SJCRH30 (cell line): ENCODE measurements around the gene FSTL1. TPM values are rescaled to one million over a fixed set of nuclear protein-coding genes. Genes with fewer than 3 reads are reported as not detected.
"Not testable (repeated sequence)": the region's sequence is repeated elsewhere in the genome, so short reads cannot be mapped to it uniquely, and the experiment has no call there.

Experiments
- DNase-seq, 2 experiments: peaks; one replicate each; pipeline ENCODE4 v3.0.0-alpha.2; 2015 to 2020
- H3K27ac ChIP-seq: fragments of 250-450 bp; sonication (Bioruptor Pico); 2 replicates; pipeline ENCODE4 v1.5.1; 2020; ENCODE audit warnings: mild to moderate bottlenecking, moderate library complexity
- H3K27me3 ChIP-seq: fragments of 250-450 bp; sonication (Bioruptor Pico); 2 replicates; pipeline ENCODE4 v1.5.1; 2020; ENCODE audit warnings: mild to moderate bottlenecking, moderate library complexity
- H3K36me3 ChIP-seq: fragments of 250-450 bp; sonication (Bioruptor Pico); 2 replicates; pipeline ENCODE4 v1.5.1; 2020; ENCODE audit warnings: mild to moderate bottlenecking, moderate library complexity
- H3K4me1 ChIP-seq: fragments of 250-450 bp; sonication (Bioruptor Pico); 2 replicates; pipeline ENCODE4 v1.5.1; 2020; ENCODE audit warnings: mild to moderate bottlenecking, moderate library complexity
- H3K4me3 ChIP-seq: fragments of 250-450 bp; sonication (Bioruptor Pico); 2 replicates; pipeline ENCODE4 v1.5.1; 2020; ENCODE audit warnings: mild to moderate bottlenecking, moderate library complexity
- H3K9me3 ChIP-seq: fragments of 250-450 bp; sonication (Bioruptor Pico); replicated peaks from 2 replicates; pipeline ENCODE4 v1.5.1; 2020; ENCODE audit warnings: mild to moderate bottlenecking, moderate library complexity
- total RNA-seq: library from RNA; depleted of rRNA; stranded (reverse); fragments of >200 nt; shearing (Covaris generic); gene quantifications from 2 replicates; pipeline ENCODE4 v1.2.3, GENCODE V29; 2014

FSTL1 gene
- total RNA-seq, 1 experiment from 2014 or later, result 164 TPM

DNA sequence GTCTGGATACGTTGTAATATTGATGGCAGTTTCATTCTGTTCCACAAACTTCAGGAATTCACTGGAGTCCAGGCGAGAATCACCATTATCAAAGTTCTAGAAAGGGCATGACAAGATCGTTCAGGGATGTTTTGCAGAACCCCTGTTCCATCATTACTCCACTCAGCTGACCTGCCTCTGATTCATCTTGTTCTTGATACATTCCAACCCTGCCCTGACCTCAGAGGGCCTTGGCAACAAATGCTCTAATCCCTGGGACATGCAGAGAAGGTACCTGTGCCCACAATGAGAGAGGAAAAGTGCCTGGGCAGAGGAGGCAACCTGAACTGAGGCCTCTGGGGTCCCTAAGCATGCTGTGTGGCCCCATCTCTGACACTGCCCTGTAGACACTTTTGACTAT lies 45.9 kb downstream of the FSTL1 start:
- no peak for DNase-seq
- Histone ChIP-seq H3K27me3 (no peaks in the 10 kb centered on the region), H3K4me3 (no peak overlapping the region), H3K4me1 (no peaks in the 10 kb centered on the region), H3K9me3 (no peaks in the 10 kb centered on the region), H3K27ac (no peak overlapping the region), H3K36me3 (peaks cover 75% of the 10 kb centered on the region)

DNA sequence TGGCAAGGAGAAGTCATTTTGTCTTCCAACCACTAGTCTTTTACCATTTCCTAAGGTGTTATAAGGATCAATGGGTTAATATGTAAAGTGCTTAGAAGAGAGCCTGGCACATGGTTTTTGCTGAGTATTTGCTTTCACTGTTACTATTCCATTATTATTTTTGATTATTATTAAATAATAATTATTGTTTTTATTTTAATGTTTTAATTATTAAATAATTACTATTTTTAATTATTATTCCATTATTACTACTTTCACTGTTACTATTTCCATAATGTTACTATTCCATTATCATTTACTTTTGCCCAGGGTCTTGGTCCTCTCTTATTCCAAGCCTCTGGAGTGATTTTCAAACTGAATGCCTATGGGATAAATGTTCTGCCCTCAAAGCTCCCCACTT lies 48.5 kb downstream of the FSTL1 start:
- DNase-seq, result no peak
- H3K9me3 ChIP-seq, result no peaks in the 10 kb centered on the region
- H3K27ac ChIP-seq, result no peak overlapping the region
- H3K27me3 ChIP-seq, result no peaks in the 10 kb centered on the region
- H3K36me3 ChIP-seq, result peaks cover 80% of the 10 kb centered on the region
- no peaks in the 10 kb centered on the region for H3K4me1 ChIP-seq
- no peak overlapping the region for H3K4me3 ChIP-seq

DNA sequence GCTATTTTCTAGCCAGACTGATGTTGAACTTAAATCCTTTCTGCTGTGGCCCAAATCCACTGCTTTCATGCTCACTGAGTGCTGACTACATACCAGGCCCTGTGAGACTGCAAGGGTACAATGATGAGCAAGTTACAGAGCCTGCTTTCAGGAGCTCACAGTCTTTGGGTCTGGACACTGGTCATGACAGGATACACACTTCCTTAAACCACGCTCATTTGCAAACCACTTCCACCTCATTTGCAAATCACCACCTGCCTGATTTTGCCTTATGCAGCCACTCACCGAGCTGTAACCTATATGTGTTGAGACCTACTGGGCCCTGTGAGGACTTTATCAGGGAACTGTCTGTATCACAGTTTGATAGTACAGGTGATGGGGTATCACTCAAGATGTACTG lies 51.4 kb downstream of the FSTL1 start:
- H3K4me1 ChIP-seq, result no peaks in the 10 kb centered on the region
- peaks cover 78% of the 10 kb centered on the region for H3K36me3 ChIP-seq
- H3K9me3 ChIP-seq, result no peaks in the 10 kb centered on the region
- DNase-seq, result no peak
- no peak overlapping the region for H3K4me3 ChIP-seq
- no peak overlapping the region for H3K27ac ChIP-seq
- no peaks in the 10 kb centered on the region for H3K27me3 ChIP-seq

DNA sequence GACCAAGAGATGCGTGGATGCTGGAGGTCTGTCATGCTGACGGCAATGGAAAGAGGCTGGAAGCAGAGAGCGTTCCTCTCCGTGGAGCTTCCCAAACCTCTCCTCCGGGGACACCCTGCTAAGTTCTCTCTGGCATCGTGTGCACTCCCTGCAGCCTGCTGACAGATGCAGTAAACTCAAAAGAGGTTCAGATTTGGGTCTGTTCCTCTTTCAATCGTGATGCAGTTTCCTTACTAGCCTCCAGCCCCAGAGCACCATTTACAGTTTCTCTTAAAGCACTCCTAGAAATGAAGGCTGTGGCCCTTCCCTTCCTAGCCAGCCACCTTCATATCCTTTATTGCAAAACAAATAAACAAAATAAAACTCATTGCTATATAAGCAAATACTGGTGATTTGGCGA lies 54.3 kb downstream of the FSTL1 start:
- Histone ChIP-seq H3K27me3 (no peaks in the 10 kb centered on the region), H3K4me3 (no peak overlapping the region), H3K36me3 (peaks cover 56% of the 10 kb centered on the region), H3K9me3 (no peaks in the 10 kb centered on the region), H3K4me1 (no peaks in the 10 kb centered on the region), H3K27ac (no peak overlapping the region)
- no peak for DNase-seq

DNA sequence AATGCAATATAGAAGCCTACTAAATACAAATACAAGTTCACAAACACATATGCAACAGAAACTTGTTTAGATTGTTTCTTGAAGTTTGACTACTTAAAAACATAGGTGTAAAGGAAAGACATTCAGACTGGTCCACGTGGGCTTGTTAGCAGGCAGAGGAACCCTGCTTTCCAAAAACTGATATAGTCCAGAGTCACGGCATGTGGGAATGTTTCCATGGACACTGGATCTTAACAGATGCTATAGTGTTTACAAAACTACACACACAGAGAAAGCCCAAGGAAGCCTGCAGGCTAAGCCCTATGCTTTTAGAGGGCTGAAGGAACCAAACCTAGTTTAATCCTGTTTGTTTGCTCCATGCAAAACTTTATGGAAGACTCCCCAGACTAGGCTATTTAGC lies 56.4 kb downstream of the FSTL1 start:
- no peak for DNase-seq
- Histone ChIP-seq H3K9me3 (no peaks in the 10 kb centered on the region), H3K36me3 (peaks cover 39% of the 10 kb centered on the region), H3K27ac (no peak overlapping the region), H3K27me3 (no peaks in the 10 kb centered on the region), H3K4me1 (no peaks in the 10 kb centered on the region), H3K4me3 (no peak overlapping the region)

DNA sequence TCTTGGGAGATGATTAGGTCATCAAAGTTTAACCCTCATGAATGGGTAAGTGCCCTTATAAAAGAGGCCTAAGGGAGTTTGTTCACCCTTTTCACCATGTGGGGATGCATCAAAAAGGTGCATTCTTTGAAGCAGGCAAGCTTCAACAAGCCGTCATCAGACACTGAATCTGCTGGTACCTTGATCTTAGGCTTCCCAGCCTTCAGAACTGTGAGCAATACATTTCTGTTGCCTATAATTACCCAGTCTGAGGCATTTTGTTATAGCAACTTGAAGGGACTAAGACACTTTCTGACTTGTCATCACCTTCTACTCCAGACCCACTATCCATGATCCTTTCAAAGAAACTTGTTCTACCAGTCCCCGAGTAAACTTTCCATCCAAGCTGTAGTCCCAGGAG lies 57.0 kb downstream of the FSTL1 start:
- Histone ChIP-seq H3K27me3 (no peaks in the 10 kb centered on the region), H3K4me1 (no peaks in the 10 kb centered on the region), H3K4me3 (no peak overlapping the region), H3K27ac (no peak overlapping the region), H3K9me3 (no peaks in the 10 kb centered on the region), H3K36me3 (peaks cover 34% of the 10 kb centered on the region)
- DNase-seq, result no peak

DNA sequence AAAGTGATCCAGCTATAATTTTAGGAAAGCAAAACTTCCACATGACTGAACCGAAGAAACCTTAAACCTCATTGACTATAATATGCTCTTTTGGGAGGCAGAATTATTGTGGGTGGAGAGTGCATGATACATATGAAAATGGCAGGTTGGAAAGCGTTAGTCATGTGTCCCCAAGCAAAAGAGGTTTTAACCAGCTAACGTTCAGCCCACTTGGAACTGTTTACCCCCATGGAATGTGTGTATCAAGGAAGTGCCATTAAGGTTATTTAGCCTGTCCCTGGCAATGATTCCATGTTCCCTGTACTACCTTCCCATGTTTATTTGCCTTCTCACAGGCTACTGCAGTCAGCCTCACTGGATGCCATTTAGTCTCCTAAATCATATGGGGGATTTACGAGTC lies 57.5 kb downstream of the FSTL1 start:
- H3K4me1 ChIP-seq, result no peaks in the 10 kb centered on the region
- H3K27ac ChIP-seq, result no peak overlapping the region
- peaks cover 29% of the 10 kb centered on the region for H3K36me3 ChIP-seq
- no peaks in the 10 kb centered on the region for H3K27me3 ChIP-seq
- no peaks in the 10 kb centered on the region for H3K9me3 ChIP-seq
- no peak overlapping the region for H3K4me3 ChIP-seq
- no peak for DNase-seq

DNA sequence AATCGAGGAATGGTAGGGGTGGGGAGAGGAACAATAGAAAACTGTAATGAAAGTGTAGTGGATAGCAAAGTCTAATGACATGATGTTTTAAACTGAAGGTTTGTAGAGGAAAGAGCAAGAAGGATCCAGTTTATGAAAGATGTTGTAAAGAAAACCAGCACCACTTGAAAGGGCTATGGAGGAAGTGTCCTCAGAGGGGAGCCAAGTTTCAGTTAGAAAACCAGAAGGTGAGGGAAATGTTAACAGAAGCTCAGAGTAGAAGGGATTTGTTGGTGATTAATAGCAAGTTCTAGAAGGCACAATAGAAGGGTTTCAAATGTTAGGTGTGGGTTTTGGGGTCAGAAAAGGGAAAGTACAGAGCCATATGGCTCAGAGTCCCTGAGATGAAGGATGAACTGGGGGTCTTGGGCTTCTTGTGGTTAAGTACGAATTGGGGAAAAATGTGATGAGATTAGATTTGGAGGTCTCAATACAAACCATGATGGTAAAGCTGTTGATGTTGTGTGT lies 67.8 kb downstream of the FSTL1 start:
- no peak overlapping the region for H3K27ac ChIP-seq
- no peak overlapping the region for H3K4me3 ChIP-seq
- H3K4me1 ChIP-seq, result no peaks in the 10 kb centered on the region
- no peaks in the 10 kb centered on the region for H3K36me3 ChIP-seq
- no peak for DNase-seq
- no peaks in the 10 kb centered on the region for H3K9me3 ChIP-seq
- no peaks in the 10 kb centered on the region for H3K27me3 ChIP-seq

DNA sequence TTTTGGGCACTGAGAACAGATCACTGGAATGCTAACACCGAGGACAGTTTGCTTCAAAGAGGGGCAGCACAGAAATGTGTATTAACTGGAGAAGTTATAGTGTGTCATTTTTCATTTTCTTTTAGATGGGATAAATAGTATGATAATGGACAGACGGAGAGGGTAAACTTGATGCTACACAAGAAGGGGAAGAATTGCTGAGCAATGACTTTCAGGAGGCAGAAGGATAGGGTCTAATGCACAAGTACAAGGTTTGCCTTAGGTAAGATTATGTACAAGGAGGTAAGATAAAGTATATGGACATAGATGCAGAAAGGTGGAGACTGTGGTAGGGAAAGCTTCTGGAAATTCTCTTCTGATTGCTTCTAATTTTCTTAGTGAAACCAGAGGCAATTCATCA lies 69.3 kb downstream of the FSTL1 start:
- H3K4me1 ChIP-seq, result no peaks in the 10 kb centered on the region
- H3K9me3 ChIP-seq, result no peaks in the 10 kb centered on the region
- no peaks in the 10 kb centered on the region for H3K27me3 ChIP-seq
- DNase-seq, result no peak
- H3K36me3 ChIP-seq, result no peaks in the 10 kb centered on the region
- H3K4me3 ChIP-seq, result no peak overlapping the region
- H3K27ac ChIP-seq, result no peak overlapping the region

DNA sequence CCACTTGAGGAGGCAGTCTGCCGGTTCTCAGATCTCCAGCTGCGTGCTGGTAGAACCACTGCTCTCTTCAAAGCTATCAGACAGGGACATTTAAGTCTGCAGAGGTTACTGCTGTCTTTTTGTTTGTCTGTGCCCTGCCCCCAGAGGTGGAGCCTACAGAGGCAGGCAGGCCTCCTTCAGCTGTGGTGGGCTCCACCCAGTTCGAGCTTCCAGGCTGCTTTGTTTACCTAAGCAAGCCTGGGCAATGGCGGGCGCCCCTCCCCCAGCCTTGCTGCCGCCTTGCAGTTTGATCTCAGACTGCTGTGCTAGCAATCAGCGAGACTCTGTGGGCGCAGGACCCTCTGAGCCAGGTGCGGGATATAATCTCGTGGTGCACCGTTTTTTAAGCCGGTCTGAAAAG lies 72.8 kb downstream of the FSTL1 start:
- H3K4me3 ChIP-seq, result peak overlapping the region; percentile 55
- not testable (repeated sequence) for DNase-seq, H3K27ac ChIP-seq, H3K27me3 ChIP-seq, H3K4me1 ChIP-seq, H3K9me3 ChIP-seq, H3K36me3 ChIP-seq

DNA sequence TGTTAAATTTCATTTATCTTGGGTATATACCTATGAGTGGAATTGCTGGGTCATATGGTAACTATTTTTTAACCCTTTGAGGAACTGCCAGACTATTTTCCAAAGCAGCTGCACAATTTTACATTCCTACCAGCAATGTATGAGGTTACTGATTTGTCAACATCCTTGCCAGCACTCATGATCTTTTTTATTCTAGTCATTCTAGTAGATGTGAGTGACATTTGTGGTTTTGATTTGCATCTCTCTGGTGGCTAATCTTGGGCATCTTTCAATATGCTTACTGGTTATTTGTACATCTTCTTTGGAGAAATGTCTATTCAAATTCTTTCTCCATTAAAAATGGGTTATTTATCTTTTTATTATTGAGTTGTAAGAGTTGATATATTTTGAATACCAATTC lies 80.3 kb downstream of the FSTL1 start:
- Histone ChIP-seq H3K27ac (no peak overlapping the region), H3K4me1 (0 out of 2 replicates have a peak, but pooled peaks cover 2% of the 10 kb centered on the region), H3K4me3 (no peak overlapping the region), H3K36me3 (no peaks in the 10 kb centered on the region), H3K27me3 (no peaks in the 10 kb centered on the region), H3K9me3 (no peaks in the 10 kb centered on the region)
- DNase-seq, result no peak

DNA sequence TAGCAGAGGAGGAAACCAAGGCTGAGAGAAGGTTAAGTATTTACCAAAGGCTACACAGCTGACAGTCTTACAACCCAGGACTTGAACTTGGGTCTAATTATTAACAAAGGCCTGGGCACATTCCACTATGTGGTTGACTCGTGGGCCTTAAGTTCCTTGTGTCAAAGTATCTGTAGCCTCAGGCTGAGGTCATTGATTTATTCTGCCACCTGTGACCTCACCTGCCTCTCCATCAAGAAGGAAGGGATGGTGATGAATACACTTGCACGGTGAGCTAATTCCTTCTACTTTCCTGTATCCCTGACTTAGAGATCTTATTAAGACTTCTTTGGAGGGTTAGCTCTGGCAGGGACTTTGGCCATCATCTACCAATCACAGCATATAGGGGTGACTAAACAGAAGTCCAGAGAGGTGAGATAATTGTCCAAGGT lies 81.7 kb downstream of the FSTL1 start:
- no peak for DNase-seq
- Histone ChIP-seq H3K4me3 (no peak overlapping the region), H3K36me3 (no peaks in the 10 kb centered on the region), H3K27ac (no peak overlapping the region), H3K27me3 (no peaks in the 10 kb centered on the region), H3K9me3 (no peaks in the 10 kb centered on the region), H3K4me1 (0 out of 2 replicates have a peak, but pooled peaks cover 2% of the 10 kb centered on the region)

DNA sequence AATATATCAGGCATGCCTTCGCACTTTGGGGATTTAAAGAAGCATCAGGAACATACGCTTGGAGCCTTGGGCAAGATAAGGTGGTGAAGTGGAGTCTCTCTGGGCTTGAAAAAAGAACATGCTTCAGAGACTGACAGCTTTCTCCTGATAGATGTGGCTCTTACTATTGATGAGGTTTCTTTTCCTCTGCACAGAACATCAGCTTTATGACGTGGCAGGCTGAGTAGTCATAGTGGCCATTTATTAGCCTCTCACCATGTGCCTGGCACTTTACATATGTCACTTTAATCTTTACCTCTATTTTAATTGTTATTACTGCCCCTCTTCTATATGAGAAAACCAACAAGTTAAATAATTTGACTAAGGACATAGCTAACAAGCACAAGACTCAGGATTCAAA lies 82.6 kb downstream of the FSTL1 start:
- no peak for DNase-seq
- Histone ChIP-seq H3K36me3 (no peaks in the 10 kb centered on the region), H3K9me3 (no peaks in the 10 kb centered on the region), H3K27ac (no peak overlapping the region), H3K4me3 (no peak overlapping the region), H3K27me3 (no peaks in the 10 kb centered on the region), H3K4me1 (0 out of 2 replicates have a peak, but pooled peaks cover 2% of the 10 kb centered on the region)

DNA sequence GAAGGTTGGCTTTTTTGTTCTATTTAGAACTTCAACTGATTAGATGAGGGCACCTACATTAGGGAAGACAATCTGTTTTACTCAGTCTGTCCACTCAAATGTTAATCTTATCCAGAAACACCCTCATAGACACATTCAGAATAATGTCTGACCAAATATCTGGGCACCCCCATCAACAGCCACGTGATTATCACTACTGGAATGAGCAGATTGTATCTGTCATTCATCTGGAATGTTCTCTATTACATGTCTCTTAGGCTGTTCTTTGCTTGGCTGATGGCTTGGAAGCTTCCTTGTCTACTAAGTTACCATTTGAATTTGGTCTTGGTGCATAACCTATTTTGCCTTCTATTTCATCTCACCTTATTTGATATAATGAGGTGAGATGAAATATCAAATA lies 86.0 kb downstream of the FSTL1 start:
- Histone ChIP-seq H3K36me3 (no peaks in the 10 kb centered on the region), H3K27me3 (no peaks in the 10 kb centered on the region), H3K9me3 (no peaks in the 10 kb centered on the region), H3K4me3 (no peak overlapping the region), H3K4me1 (no peaks in the 10 kb centered on the region), H3K27ac (no peak overlapping the region)
- no peak for DNase-seq

DNA sequence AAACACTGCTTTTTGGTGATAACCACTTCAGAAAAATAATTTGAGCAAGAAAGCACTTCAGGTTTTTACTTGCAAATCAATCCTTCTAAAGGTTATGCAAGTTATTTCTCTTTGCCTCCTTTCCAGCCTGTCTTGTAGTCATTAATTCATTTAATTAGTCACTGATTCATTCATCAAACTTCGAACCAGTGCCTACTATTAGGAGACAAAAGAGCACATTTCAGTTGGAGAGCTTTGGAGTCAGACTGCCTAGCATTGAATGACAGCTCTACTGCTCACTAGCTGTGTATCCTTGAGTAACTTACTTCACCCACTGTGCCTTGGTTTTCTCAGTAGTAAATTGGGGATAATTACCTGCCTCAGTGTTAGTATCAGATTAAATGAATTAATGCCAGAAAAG lies 86.7 kb downstream of the FSTL1 start:
- H3K36me3 ChIP-seq, result no peaks in the 10 kb centered on the region
- H3K4me3 ChIP-seq, result no peak overlapping the region
- no peaks in the 10 kb centered on the region for H3K27me3 ChIP-seq
- no peaks in the 10 kb centered on the region for H3K9me3 ChIP-seq
- no peak overlapping the region for H3K27ac ChIP-seq
- no peak for DNase-seq
- H3K4me1 ChIP-seq, result no peaks in the 10 kb centered on the region

DNA sequence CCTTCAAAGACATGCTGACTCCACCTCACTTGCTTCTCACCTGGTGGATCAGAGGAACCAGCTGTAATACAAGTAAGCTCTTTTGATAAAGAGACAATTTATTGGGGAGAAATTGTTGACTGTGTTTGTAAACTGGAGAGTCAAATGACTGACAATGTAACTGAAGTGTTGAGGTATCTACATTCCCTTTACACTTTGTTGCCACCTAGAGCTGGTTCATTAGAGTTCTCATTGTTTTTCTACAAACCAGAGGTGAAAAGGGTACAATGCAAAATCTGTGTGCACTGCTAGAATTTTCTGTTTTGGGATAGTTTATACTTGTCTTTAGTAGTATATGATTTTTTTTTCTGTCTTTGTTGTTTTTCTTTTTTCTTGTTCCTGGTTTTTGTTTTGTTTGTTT lies 93.0 kb downstream of the FSTL1 start:
- no peaks in the 10 kb centered on the region for H3K27me3 ChIP-seq
- no peaks in the 10 kb centered on the region for H3K36me3 ChIP-seq
- H3K4me1 ChIP-seq, result no peaks in the 10 kb centered on the region
- no peak overlapping the region for H3K27ac ChIP-seq
- DNase-seq, result no peak
- H3K4me3 ChIP-seq, result no peak overlapping the region
- no peaks in the 10 kb centered on the region for H3K9me3 ChIP-seq
